Suppressor macrophage (primary cell): Measurements from ENCODE around the gene ANKRD53.

Experiments
- DNase-seq, 4 experiments: peaks; one replicate each; pipeline ENCODE4 v3.0.0-alpha.2; 2020 to 2022

ANKRD53 gene

DNA sequence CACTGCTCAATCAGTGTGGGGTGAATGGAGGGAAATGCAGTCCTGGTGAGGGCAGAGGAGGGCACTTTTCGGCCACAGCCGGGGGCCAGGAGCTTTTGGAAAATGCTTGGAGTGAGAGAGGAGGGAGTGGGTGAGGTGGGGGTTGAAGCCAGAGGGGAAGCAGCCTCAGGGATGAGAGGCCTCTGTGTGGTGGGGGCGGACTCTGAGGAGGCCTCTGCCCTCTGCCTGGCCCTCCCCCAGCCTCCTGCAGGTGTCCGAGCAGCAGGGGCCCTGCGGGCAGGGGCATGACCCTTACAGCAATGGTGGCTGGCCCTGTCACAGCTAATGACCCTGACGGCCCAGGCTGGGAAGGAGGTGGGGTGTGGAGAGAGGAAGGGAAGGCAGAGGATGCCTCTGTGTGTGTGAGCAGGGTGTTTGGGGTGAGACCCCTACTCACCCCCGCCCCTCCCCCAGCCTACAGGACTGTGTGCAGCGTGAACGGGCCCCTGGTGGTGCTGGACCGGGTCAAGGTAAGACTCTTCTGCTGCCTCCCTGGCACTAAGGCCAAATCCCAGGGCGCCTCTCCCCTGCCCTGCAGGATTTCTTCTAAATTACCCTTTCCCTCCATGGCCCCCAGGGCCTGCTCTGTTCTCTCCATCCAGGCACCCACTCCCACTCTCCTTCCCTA, 35.1 kb upstream of the ANKRD53 start:
- no peak for DNase-seq

DNA sequence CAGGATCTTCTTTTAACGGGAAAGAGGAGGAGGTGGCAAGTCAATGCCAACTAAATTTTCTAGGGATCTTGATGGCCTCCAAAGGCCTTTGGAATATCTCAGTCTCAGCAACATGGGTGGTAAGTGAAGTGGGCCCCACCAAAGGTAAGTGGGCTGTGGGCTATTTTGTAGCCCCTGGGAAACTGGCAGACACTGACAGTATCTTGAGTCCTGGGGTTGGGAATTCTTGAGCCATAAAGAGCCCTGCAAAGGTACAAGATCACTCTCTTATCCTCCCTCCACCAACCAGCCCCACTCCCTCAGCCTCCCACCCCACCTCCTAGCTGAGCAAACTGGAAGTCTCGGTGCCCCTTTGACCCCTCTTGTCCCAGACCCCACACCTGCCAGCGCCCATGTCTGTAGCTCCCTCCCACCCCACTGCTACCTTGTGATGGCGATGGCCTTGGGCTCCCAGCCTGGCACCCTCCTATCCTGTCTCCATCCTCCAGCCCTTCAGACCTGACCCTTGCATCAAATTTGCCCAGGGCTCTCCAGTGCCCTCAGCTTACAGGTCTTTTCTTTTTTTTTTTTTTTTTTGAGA, 34.2 kb upstream of the ANKRD53 start:
- no peak for DNase-seq

DNA sequence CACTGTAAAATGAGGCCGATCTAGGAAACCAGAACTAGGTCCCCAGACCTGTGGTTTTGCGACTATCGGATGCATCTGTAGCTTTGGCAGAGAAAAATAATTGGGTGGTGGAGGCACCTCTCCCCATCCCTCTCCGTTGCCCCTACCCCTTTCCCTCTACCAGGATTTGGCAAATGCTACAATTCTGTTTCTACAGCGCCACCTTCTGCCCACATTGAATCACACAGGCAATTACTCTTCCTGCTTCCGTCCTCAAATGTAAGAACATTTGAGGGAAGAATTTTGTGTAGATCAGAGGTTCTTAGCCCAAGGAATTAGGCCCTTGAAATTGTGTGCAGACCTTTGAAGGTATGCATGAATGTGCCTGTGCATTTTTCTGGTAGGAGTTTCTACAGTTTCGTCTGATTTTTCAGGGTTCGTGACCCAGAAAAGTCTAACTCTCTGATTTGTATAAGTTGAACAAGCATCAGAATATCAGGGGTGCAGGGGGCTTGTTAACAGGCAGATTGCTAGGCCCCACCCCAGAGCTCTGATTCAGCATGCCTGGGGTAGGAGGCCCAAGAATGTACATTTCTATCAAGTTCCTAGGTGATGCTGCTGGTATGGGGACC, 31.5 kb upstream of the ANKRD53 start:
- DNase-seq: peak; percentile 66 to 78 (median 72)

DNA sequence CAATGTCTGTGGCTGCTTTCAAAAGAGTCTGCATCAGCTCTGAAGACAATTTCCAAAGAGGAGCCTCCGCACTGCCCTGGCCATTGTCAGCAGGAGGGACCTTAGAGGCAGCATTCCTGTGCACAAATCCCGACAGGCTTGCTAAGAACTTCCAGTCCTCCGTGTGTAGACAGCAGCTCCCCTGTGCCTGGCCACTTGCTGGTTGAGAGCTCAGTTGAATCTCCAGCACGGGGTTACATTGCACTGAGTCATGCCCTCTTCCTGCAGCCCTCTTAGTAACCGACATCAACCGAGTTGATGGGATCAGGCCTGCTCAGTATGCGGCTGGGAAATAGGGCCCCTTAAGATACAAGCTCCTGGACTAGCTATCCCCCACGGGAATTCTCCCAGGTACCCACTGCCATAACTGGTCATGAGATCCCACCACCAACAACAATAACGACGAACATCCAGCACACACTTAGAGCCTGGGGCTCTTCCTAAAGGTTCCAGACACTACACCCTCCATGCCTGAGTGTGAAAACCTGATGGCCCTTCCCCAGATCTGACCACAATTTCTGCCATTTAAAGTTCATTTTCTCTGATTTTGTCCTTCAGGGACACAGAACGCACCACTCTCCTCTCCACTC, 30.8 kb upstream of the ANKRD53 start:
- no peak for DNase-seq

DNA sequence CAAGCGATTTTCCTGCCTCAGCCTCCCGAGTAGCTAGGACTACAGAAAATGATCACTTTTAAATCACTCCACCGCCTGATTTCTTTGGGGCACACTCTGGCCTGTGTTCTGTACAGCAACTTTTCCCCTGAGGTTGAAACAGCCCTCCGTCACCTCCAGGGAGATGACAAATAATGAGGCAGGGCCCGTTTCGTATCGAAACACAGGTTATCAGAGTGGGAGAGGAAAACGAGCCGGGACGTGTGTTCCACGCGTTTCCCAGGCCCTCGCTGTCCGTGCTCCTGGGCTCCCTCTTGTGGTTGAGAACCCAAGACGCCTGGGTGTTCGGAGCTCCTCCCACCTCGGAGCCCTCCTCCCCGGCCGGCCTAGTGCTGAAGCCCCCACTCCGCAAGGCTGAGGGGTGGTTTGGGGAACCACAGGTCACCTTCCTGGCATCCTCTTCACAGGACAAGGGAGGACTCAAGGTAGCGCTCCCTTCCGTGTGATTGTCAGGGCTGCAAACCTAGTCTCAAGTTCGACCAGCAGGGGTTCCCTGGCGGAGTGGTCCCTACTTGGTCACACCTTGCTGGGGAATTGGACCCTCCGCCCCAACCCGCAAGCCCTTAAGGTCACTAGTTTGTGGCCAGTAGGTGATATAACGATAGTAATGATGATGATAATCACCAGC, 30.0 kb upstream of the ANKRD53 start:
- DNase-seq: peak; percentile 79 to 90 (median 84)

DNA sequence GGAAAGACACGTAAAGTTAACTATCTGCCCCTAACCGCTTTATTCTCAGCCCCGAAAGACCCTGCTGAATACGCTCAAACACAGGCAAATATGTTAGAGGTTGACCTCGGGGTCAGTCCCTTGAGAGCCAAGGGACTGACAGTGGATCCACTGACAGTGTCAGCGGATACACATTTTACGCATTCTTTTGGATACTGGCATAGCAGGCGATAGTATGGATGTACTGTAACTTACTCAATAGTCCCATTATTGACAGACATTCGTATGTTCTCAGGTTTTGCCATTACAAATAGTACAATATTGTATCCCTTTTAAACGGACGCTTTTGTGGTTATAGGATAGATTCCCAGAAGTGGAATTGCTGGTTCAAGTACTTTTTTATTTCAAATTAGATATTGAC, 29.3 kb upstream of the ANKRD53 start:
- no peak for DNase-seq

DNA sequence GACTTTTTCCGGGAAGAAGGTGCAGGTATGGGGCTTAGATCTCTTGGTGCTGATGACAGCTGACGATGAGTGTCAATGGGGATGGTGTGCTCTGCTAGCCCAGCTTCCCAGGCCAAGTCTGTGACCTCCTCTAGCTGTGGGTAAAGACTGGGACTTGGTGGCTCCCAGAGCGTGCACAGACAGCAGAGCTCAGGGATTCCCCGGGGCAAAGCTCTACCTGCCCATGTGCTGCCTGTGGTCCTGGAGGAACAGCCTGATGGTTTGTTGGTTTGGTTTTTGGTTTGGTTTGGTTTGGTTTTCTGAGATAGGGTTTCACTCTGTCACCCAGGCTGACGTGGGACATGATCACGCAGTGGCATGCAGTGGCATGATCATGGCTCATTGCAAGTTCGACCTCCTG, 23.5 kb upstream of the ANKRD53 start:
- no peak for DNase-seq

DNA sequence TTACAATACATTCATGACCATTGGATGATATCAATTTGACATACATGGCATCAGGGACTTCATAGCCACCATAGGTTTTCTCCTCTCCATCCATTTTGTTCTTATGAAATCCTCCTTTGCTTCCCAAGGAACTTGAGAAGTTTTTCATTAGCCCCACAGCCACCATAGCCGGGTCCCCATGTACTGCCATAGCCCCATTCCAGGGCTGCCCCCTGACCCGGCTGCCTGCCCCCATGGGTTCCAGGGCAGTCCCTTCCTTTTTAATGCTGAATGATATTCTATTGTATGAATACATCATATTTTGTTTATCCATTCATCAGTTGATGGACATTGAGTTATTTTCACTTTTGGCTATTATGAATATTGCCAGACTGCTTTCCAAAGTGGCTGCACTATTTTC, 22.3 kb upstream of the ANKRD53 start:
- no peak for DNase-seq

DNA sequence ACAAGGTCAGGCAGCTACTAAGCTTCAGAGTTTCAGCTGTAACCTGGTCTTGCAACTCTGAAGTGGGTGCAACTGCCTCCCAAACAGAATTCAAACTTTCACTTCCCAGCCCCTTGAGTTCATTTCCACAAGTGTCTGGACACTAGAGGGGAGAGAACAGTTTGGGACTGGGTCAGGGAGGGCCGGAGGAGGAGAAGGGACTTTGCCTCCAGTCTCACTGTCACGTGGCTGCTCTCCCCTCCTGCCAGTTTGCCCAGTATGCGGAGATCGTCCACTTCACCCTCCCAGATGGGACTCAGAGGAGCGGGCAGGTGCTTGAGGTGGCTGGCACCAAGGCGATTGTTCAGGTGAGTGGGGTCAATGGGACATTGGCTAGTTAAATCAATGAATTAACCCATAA, 20.6 kb upstream of the ANKRD53 start:
- no peak for DNase-seq

DNA sequence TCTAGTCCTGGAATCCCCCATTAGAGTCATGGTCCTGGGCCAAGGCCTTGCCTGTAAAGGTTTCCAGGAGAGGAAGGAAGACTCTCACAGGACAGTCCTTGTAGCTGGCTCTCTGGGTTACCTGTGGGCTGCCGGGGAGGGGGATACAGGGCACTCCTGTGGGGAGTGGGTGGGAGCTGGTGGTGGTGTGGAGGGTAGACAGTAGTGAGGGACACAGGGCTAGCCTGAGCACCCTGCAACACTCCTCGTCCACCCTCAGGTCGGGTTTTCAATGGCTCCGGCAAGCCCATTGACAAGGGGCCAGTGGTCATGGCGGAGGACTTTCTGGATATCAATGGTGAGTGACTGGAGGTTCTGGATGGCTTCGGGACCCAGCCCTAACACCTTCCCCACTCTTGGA, 19.7 kb upstream of the ANKRD53 start:
- no peak for DNase-seq

DNA sequence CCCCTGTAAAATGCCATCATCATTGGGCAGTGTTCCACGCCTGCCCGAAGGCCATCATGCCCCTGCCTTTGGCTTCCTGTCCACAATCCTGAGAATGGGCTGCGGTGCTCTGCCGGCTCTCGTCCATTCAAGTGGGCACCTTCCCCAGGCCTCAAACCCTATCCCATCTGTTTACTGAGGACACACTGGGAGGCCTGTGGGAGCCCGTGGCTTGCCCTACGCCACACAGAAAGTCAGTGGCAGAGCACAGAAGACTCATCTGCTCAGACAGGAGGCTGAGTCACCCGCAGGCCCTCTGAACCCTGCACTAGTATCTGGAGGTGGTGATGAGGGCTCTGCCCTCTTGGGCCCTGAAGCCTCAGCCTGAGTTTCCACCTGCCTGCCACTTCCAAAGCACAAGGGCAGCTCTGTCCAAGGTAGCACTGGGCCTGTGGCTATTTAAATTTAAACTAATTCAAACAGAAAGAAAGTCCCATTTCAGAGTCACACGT, 19.1 kb upstream of the ANKRD53 start:
- DNase-seq: no peak

DNA sequence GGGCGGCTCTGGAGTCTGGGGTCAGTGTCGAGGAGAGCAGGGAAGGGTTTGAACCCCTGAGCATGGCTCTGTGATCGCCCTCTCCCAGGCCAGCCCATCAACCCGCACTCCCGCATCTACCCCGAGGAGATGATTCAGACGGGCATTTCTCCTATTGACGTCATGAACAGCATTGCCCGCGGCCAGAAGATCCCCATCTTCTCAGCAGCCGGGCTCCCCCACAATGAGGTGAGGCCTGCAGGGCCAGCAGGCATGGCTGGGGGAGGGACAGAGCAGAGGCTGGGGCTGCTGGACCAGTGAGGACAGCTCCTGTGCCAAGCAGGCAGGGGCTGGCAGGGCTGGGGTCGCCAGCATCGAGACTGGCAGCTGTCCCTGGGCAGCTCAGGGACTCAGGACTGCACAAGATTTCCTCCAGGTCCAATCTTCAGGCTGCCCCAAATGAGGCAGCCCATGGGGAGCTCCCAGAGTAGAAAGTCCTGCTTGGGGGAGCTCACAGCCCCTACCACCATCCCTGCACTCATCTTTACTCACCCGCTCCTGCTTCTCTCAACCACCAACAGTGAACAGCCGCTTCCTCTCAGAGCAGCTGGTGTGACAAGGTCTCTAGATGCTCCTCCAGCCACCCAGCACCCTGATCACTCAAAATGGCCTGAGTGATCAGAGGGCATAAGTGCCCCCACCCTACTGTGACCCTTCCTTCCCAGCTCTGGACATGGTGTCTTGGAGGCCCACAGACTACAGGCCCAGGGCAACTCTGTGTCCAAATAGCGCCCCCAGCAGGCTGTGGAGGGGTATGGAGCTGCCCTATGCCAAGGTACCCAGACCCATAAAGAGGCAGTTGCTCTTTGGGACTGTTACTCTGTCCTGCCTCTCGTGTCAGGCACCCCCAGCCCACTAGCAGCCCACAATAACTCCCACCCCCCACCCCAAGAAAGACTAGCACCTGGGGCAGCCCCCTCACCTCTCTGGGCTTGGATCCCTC, 18.3 kb upstream of the ANKRD53 start:
- no peak for DNase-seq

DNA sequence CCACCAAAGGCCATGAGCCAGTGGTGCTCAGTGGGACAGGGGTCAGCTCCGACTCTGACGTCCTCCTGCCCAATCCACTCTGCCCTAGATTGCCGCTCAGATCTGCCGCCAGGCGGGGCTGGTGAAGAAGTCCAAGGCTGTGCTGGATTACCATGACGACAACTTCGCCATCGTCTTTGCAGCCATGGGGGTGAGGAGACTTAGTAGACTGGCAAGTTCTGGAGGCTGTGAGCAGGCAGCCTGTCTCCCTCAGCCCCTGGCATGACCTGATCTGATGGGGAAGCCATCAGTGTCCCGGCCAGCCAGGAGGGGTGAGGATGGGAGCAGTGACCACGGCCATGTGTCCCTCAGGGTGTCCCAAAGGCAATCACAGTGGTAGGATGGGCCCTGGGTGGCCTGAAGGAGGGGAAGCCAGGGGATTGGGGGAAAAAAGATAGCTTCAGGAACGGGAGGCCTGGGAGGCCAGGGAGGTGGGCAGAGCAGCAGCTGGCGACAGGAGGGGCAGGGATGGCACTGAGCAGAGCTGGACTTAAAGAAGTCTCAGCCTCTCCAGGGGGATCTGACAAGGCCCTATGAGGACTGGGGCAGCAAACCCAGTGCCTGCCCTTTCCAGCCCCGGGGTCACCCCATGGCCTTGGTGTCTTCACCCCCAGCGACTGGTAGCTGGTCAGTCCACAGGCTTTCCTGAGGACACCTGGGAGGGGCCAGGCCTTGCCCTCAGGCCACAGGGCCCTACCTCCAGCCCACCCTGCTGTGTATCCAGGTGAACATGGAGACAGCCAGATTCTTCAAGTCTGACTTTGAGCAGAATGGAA, 17.4 kb upstream of the ANKRD53 start:
- DNase-seq: no peak

DNA sequence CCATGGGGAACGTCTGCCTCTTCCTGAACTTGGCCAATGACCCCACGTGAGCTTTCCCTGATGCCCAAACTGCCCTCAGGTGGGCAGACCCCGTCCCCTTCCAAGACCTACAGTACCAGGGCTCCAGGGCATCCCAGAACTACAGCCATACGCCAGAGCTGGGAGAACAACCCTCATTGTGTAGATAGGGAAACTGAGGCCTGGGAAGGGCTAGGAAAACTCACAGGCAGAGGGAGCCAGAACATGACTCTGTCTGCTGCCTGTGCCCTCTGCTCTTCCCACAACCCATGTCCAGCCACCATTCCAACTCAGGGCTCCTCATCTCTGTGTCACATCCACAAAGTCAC, 16.8 kb upstream of the ANKRD53 start:
- no peak for DNase-seq

DNA sequence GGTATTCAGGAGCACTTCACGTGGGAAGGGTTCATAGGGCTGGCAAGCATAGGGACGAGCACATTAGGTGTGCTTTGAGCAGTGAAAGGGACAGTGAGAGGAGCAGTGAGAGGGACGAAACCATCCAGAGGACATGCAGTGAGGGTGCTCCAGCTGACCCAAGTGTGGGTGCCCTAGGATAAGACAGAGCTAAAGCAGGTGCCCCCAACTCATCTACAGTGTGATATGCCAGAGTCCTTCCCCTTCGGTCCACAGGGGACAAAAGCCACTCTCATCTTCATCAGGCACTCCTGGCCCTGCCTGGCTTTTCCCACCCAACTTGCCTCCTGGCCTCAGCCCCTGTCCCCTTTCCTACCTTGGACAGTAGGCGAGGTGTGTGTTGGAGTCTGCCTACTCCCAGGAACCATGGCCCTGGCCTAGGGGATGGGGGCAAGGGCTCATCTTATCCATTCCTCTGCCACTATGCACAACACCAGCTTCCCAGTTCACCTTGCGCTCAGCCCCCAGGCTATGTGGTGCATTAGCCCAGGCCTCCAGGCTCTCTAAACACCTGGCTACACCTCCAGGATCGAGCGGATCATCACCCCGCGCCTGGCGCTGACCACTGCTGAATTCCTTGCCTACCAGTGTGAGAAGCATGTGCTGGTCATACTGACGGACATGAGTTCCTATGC, 16.1 kb upstream of the ANKRD53 start:
- no peak for DNase-seq

DNA sequence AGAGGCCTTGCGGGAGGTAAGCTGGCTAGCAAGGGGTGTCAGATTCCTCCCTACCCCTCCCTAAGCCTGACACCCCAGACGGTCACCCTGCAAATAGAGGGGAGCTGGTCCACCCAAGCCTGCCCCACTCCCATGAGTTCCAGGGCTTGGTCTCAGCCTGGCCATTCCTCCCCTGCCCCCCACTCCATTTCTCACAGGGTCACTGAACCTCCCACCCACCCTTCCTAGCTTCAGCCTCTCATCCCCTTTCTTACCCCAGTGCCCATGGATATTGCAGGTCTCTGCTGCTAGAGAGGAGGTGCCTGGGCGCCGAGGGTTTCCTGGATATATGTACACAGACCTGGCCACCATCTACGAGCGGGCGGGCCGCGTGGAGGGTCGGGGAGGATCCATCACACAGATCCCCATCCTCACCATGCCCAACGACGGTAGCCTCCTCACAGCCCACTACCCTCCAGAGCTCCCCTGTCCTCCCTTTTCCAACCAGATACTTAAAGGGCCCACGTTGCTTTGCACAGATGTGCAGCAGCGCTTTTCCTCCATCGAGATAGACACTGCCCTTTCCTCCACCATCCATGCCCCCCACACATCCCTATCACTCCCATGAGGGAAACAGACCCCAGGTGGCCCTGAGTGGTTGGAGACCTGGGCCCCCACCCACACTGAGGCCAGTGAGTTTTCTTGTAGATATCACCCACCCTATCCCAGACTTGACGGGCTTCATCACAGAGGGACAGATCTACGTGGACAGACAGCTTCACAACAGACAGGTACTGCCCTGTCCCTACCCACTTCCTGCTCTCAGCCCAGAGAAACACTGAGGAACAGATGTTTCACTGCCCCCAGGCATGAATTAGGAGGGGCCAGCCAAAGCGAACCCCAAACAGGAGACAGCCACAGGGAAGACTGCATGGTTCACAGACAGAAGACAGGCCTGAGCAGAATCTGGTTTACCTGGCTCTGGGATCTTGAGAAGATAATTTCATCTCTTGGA, 15.2 kb upstream of the ANKRD53 start:
- DNase-seq: no peak

DNA sequence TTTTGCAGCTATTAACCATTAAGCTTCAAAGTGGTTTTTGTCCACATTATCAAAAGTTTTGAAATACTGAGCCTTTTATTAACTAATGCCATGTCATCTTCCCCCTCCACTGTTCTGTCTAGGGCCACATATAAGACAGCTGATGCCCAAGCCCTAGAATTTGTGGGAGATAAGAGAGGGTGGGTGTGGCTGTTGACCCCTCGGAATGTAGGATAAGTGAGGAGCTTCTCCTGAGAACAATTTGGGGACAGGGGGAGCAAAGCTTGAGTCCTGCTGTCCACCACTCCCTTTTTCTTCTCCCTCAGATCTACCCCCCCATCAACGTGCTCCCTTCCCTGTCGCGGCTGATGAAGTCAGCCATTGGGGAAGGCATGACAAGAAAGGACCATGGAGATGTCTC, 14.3 kb upstream of the ANKRD53 start:
- DNase-seq: no peak

DNA sequence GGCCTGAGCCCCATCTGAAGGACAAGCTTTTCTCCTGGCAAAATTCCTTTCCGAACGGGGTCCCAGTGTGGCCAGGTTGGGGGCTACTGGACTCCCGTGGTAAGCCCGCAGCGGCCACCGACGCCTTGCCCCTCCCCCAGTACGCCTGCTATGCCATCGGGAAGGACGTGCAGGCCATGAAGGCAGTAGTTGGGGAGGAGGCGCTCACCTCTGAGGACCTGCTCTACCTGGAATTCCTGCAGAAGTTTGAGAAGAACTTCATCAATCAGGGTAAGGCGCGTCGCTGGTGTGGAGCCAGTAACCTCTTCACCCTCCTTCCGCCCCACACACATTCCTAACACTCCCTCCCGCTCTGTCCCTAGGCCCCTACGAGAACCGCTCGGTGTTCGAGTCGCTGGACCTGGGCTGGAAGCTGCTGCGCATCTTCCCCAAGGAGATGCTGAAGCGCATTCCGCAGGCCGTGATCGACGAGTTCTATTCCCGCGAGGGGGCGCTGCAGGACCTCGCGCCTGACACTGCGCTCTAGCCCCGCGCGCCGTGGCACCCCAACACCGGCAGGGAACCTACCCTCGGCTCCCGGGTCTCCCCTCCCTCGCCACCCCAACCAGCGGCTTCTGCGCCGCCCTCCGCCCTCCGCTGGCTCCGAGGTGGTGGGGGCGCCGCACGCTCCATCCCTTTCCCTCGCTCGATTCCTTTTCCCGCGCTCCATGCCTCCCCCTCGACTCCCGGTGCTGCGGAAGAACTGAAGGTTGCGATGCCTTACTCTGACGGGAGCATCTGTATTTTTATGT, 13.6 kb upstream of the ANKRD53 start:
- DNase-seq: peak; percentile 79 to 93 (median 88)
